Mesendoderm (in vitro differentiated cells): ENCODE data around the gene CALCOCO1.

Experiments used
- DNase-seq: peaks from one replicate; pipeline ENCODE4 v3.0.0; 2013
- H2AK5ac ChIP-seq: 2 replicates; pipeline ENCODE4 v1.6.1; 2013; ENCODE audit warnings: low read length, inconsistent platforms
- H2BK120ac ChIP-seq: 2 replicates; pipeline ENCODE4 v1.6.1; 2013; ENCODE audit warnings: low read depth, mild to moderate bottlenecking, low read length, moderate library complexity, mixed read lengths
- H2BK15ac ChIP-seq: replicated peaks from 2 replicates; pipeline ENCODE4 v1.6.1; 2013; ENCODE audit warnings: low read depth, mild to moderate bottlenecking, moderate library complexity
- H2BK5ac ChIP-seq: 2 replicates; pipeline ENCODE4 v1.6.1; 2013; ENCODE audit warnings: low read length, inconsistent platforms
- H3K18ac ChIP-seq: 2 replicates; pipeline ENCODE4 v1.6.1; 2013; ENCODE audit warnings: mild to moderate bottlenecking, low read length, mixed read lengths
- H3K23ac ChIP-seq: one replicate; pipeline ENCODE4 v1.6.1; 2013; ENCODE audit warnings: low read length
- H3K27ac ChIP-seq: 2 replicates; pipeline ENCODE4 v1.5.1; 2013; ENCODE audit warnings: low read depth, mild to moderate bottlenecking, inconsistent platforms, low read length, moderate library complexity
- H3K27me3 ChIP-seq: 2 replicates; pipeline ENCODE4 v1.6.1; 2013; ENCODE audit warnings: low read length, control low read depth, mild to moderate bottlenecking, inconsistent platforms; ENCODE audit not compliant: insufficient read depth, poor library complexity
- H3K36me3 ChIP-seq: 2 replicates; pipeline ENCODE4 v1.6.1; 2013; ENCODE audit warnings: low read length, inconsistent platforms; ENCODE audit not compliant: control insufficient read depth, insufficient read depth
- H3K4ac ChIP-seq: one replicate; pipeline ENCODE4 v1.6.1; 2013; ENCODE audit warnings: low read depth, mild to moderate bottlenecking, low read length, moderate library complexity
- H3K4me1 ChIP-seq: 2 replicates; pipeline ENCODE4 v1.6.1; 2013; ENCODE audit warnings: low read depth, low read length, inconsistent platforms; ENCODE audit not compliant: control insufficient read depth
- H3K4me2 ChIP-seq: 2 replicates; pipeline ENCODE4 v1.6.1; 2013; ENCODE audit warnings: low read length
- H3K4me3 ChIP-seq: 2 replicates; pipeline ENCODE4 v1.5.1; 2013; ENCODE audit warnings: mild to moderate bottlenecking, low read length
- H3K56ac ChIP-seq: one replicate; pipeline ENCODE4 v1.6.1; 2013; ENCODE audit warnings: low read length
- H3K79me1 ChIP-seq: 2 replicates; pipeline ENCODE4 v1.6.1; 2013; ENCODE audit warnings: low read length, inconsistent platforms
- H3K79me2 ChIP-seq: 2 replicates; pipeline ENCODE4 v1.6.1; 2013; ENCODE audit warnings: mild to moderate bottlenecking, low read length; ENCODE audit not compliant: control insufficient read depth, insufficient read depth
- H3K9ac ChIP-seq: 2 replicates; pipeline ENCODE4 v1.6.1; 2013; ENCODE audit warnings: low read length, inconsistent platforms
- H4K5ac ChIP-seq: one replicate; pipeline ENCODE4 v1.6.1; 2013; ENCODE audit warnings: low read length
- H4K8ac ChIP-seq: one replicate; pipeline ENCODE4 v1.6.1; 2013; ENCODE audit warnings: low read depth, mild to moderate bottlenecking, control low read depth, low read length, moderate library complexity
- WGBS: extraction: QIAGEN DNeasy Blood & Tissue Kit; methylation state at CpG from one replicate; pipeline ENCODE4 v1.1.7; 2013; ENCODE audit warnings: low lambda C conversion rate, missing lambda C conversion rate; ENCODE audit not compliant: insufficient coverage; ENCODE audit errors: extremely low coverage; 5-methylcytosine and 5-hydroxymethylcytosine counted together

CALCOCO1 gene

GRCh38 chr12:53659571-53659981 lies 67.7 kb downstream of the CALCOCO1 start:
- H4K8ac ChIP-seq: no peak overlapping the region
- H4K5ac ChIP-seq: no peak overlapping the region
- no peaks in the 10 kb centered on the region for H3K27me3 ChIP-seq
- no CpG with 5 or more reads among the region's 2 CpGs for WGBS
- H3K4me2 ChIP-seq: no peak overlapping the region
- H3K79me2 ChIP-seq: no peaks in the 10 kb centered on the region
- H3K56ac ChIP-seq: no peak overlapping the region
- H3K36me3 ChIP-seq: peaks cover 5% of the 10 kb centered on the region
- H3K9ac ChIP-seq: no peak overlapping the region
- H3K4me1 ChIP-seq: no peaks in the 10 kb centered on the region
- no peak overlapping the region for H2BK5ac ChIP-seq
- no peak overlapping the region for H3K23ac ChIP-seq
- no peak overlapping the region for H2AK5ac ChIP-seq
- H3K27ac ChIP-seq: no peak overlapping the region
- no peak overlapping the region for H3K4ac ChIP-seq
- H3K4me3 ChIP-seq: no peak overlapping the region
- H3K79me1 ChIP-seq: no peaks in the 10 kb centered on the region
- H3K18ac ChIP-seq: no peak overlapping the region
- no peak for DNase-seq
- no peak overlapping the region for H2BK120ac ChIP-seq
- H2BK15ac ChIP-seq: no peak overlapping the region

- no peak overlapping the region for H3K23ac ChIP-seq
- no peaks in the 10 kb centered on the region for H3K79me2 ChIP-seq
- H3K56ac ChIP-seq: no peak overlapping the region
- H3K4ac ChIP-seq: no peak overlapping the region
- H4K5ac ChIP-seq: no peak overlapping the region
- WGBS: no CpG with 5 or more reads among the region's 3 CpGs
- H3K27me3 ChIP-seq: no peaks in the 10 kb centered on the region
- H3K79me1 ChIP-seq: no peaks in the 10 kb centered on the region
- H3K27ac ChIP-seq: peak overlapping the region; percentile 77
- peak; percentile 22 for DNase-seq
- no peak overlapping the region for H3K4me2 ChIP-seq
- H2AK5ac ChIP-seq: no peak overlapping the region
- no peak overlapping the region for H4K8ac ChIP-seq
- H2BK5ac ChIP-seq: no peak overlapping the region
- H2BK120ac ChIP-seq: no peak overlapping the region
- peaks cover 5% of the 10 kb centered on the region for H3K36me3 ChIP-seq
- no peak overlapping the region for H3K18ac ChIP-seq
- H2BK15ac ChIP-seq: no peak overlapping the region
- no peak overlapping the region for H3K9ac ChIP-seq
- H3K4me3 ChIP-seq: no peak overlapping the region
- no peaks in the 10 kb centered on the region for H3K4me1 ChIP-seq
Observed at GRCh38 chr12:53659011-53659551, 68.2 kb downstream of the CALCOCO1 start.
